ENCODE data around the gene HOXB7.

The HOXB7 gene

DNA sequence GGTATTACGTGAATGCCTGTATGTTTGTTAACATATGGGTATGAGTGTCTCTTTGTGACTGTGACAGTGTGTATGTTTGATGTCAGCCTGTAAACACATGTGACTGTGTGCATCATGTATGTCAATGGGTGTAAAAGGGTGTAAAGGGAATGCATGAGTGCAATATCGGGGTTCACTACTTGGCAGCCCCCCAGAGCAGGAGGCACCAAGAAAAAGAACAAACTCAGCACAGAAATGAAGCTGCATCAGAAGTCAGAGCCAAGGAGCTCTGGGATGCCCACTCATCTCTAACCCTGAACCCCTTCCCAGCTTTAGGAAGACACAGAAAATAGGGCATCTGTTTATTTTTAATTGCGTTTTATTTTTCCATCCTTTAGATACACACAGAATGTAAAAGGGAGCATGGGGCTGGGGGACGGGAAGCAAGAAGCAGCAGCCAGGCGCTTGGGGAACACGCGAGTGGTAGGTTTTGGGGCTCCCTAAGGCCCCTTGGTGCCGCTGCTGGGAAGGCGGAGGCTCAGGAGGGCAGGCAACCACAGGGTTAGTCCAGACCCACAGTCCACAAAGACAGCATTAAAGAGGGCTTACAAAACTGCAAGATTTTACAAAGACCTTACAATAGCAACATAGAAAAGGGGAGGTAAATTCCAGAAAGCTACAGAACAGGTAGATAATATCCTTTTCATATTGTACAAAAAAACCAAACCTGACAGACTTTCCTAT, 3.8 kb downstream of the HOXB7 start:
- DNase-seq = no peak

DNA sequence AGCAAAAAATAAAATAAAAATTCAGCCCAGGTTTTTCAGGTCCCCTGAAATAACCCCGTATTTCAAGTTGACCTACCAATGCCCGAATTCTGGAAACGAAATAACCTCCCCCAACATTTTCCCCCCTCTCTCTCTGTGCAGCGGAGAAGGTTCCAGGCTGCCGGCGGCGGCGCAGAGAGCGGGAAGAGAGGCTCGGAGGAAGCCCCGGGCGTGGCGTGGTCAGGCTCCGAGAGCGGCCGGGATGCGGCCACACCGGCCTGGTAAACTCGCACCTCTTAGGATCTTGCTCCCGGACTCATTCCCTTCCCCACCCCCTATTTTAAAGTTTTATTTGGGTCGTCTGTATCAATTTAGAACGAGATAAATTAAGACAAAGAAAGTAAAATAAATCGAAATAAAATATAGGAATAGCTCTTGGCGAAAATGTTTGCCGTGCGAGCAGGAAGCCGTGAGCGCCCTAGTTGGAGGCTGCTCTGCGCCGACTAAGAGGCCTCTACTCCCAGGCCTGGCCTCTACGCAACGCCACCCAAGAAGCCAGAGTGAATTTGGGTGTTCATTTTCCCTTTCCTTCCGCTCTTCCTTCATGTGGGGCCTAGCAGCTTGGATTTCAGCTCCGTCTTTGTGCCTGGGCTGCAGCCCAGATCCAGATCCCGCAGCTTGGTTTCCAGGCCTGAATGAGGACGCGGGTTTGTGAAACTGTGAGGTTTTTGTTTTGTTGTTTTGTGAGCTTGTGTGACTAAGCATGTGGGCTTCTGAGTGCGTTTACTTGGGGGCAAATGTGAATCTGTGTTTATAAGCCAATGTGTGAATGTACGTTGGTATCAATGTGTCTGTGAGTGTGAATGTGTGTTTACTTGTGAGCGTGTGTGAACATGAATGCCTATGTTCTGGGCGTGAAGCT, 4.6 kb downstream of the HOXB7 start:
- no peak for DNase-seq

DNA sequence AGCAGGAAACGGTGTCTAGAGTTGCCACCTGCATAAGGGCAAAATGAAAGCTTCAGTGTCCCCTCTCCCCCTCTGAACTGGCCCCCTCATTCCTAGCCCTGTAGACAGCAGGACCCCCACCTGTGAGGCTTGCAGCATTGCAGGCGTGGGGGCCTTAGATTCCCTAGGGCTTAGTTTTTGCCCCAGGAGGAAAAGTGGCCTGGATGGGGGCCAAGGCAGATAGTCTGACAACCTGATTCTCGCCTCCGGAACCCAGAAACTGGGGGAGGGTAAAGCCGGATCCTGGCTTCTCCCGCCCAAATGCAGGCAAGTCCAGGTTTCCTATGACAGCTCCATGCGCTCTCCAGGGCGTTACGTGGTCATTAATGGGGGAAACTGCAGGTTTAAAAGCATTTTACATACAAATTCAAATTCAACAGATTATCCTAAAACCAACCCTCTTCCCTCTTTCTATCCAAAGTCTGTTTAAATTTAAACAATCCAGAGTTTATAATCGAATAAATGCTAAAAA, 5.4 kb downstream of the HOXB7 start:
- no peak for DNase-seq

DNA sequence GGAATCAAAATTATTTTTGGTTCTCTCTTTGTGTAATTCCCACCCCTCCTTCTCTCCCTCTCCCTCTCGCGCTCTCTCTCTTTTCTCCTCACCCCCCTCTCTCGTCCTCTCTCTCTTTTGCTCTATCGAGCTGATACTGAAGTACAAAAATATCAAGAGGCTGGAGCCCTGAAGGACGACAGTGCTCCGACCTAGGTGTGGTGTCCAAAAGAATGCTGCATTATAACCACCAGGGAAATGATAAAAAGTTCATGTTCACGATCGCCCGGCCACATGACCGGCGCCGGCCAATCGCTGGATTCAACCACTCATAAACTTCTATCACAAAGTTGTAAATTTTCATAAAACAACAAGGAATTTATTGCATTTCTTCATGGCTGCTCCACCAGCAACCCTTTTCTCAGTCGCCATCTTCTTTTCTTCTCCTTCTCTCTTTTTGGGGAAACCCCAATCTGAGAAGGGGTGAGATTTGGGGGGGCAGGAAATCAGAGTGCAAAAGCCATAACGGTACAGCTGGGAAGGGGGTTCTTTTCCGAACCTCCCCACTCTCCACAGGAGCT, 6.0 kb downstream of the HOXB7 start, which contains the start of gene HOXB6:
Gene HOXB6, minus strand, starts transcription at position 217 of the 560 bp plus-strand sequence. CDS start 6,836 bp downstream, outside the sequence.
- DNase-seq = no peak

DNA sequence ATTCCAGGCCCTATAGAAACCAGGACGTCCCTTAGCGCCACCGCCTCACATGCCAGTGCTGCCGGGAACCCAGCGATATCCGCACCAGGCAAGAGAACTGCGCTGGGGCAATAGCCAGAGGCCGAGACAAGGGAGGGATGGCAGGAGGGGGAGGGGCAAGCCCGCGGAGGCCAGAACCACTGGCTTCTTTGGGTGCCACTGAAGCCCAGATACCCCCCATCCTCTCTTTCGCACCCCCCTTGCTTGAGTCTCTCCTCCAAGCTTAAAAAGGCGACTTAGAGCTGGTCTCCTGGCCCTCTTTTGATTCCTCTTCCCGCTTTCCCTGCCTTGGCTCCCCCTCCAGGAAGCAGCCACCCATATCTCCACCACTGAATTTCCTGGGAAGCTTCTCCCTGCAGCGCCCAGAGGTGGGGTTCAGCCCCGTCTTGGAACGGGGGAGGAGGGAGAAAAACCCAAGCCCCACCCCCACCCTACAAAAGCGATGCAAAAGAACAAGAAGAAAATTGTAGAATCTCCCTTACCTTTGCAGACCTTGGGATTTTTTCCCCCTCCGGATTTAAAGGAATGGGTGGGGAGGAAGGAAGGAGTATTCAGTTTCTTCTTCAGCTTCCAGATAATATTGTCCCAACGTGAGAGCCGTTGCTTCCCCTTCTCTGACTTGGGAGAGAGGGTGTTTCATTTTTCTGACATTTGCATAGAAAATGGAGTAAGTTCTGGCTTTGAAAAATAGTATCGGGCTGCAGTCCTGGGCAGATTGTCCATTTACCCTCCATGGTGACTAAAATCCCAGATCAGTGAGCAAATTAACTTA, 6.7 kb downstream of the HOXB7 start:
- no peak for DNase-seq

DNA sequence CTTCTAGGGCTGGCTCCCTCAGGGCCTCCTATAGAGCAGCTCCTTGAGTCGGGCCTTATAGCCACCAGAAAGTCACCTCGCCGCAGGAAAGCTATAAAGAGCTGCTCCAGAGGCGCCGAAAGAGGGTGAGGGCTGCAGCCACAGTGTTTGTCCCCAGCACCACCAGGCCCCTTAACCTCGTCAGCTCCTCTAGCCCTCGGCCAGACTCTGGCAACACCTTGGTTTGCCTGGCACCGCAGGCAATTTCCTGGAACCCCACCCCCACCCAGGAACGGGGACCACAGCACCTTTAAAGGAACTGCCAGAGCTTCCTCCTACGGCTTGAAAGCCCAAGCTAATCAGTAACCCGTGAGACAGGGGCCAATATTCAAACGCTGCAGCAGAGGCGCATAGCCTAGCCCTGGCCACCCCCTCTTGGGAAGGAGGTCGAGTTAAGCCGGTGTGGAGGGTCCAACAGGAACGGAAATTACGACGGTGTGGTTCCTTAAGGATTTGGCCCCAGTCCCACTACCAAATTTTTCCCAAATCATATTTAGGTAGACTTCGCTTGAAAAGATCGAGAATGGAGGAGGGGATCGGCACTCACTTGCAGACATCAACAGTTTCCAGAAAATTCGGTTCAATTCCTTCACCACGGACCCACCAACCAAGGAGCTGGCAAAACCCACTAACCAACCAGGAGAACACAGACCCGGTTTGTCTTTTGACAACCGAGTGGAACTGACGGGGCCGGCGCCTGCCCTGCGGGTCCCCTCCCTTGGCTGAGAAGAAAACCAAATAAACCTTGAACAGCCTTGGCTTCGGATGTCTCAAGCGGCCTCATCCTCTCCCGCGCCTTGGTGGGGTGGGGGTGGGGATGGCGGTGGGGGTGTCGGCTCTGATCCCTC, 9.0 kb downstream of the HOXB7 start:
- DNase-seq = no peak

DNA sequence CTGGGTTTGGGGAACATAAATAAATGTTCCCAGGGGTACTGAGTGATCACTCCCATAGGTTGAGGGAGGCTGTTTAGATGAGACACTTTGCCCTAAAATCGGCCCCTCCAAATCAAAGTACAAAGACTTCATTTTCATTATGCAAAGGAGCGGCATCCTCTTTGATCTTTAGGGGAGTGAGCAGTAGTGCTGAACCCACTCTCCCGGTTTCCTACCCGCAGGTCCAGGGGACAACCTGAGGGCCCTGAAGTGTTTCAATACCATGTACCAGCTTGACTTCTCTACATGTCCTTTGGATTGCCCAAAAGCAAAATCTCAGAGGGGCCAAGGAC, 9.6 kb downstream of the HOXB7 start:
- DNase-seq = no peak

DNA sequence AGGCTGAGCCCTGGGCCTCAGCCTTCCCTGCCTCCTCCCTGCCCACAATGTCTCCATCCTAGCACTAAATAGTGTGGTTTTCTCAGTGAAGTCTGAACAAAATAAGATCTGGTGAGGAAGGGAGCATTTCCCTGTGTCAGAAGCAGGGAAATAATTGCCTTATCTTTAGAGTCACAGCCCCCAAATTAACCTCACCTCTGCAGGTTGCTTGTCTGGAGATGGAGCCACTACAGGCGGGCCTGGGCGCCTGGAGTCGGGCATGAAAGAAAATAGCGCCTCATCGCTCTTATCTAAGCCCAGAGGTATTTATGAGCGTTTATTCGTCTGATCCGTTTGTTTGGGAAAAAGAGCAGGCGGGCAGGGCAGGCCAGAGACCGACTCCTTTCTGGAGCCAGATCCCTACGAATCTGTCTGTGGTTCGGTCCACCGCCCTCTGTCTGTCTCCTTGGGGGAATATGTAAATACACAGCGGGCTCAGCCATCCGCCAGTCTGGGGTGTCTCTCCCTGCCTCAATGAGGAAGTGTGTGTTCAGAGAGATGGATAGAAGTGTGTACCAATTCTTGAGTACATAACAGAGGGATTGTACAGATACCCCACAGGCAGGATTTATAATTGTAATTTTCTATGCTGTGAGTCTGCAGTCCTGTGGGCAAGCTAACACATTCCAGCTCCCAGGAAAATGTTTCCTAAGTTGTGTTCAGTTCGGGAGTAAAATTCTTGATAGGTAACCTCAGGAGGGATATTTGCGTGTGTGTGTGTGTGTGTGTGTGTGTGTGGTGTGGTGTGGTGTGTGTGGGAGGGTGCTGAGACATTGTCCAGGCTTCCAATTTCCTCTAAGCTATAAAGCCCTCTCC, 10.3 kb downstream of the HOXB7 start:
- no peak for DNase-seq

DNA sequence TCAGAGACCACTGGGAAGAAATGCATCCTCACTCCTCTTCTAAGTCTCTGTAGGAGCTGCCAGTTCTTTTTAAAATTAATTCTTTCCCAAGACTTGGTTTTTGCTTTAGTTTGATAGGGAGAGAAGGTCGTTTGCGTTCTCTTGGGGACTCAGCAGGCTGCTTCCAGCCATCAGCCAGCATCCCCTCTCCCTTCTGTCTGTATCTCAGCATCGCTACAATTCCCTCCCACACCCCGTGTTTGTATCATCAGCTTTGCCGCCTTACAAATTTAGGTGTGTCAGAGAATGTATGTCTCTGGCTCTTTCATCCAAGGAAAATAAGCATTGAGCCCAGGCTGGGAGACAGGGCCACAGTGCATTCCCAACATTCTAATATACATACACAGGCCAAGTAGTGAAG, 11.5 kb downstream of the HOXB7 start:
- DNase-seq = no peak

DNA sequence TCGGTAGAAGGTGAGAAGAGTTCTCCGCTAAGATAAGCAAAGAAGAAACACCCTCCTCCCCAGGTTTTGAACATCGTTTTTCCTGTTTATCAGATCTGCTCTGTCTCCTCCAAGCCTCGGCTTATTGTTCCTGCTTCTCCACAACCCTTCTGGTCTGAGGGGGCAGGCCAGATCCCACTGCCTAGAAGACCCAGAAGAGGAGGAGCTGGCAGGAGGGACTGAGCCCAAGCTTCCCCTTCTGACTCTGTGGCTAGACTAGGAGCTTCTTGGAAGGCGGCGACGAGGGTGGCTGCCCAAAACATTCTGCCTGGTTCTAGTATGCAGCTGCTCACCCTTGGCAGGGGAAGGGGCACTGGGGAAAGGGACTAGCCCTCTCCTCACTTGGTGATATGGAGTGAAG, 12.1 kb downstream of the HOXB7 start:
- DNase-seq = no peak

DNA sequence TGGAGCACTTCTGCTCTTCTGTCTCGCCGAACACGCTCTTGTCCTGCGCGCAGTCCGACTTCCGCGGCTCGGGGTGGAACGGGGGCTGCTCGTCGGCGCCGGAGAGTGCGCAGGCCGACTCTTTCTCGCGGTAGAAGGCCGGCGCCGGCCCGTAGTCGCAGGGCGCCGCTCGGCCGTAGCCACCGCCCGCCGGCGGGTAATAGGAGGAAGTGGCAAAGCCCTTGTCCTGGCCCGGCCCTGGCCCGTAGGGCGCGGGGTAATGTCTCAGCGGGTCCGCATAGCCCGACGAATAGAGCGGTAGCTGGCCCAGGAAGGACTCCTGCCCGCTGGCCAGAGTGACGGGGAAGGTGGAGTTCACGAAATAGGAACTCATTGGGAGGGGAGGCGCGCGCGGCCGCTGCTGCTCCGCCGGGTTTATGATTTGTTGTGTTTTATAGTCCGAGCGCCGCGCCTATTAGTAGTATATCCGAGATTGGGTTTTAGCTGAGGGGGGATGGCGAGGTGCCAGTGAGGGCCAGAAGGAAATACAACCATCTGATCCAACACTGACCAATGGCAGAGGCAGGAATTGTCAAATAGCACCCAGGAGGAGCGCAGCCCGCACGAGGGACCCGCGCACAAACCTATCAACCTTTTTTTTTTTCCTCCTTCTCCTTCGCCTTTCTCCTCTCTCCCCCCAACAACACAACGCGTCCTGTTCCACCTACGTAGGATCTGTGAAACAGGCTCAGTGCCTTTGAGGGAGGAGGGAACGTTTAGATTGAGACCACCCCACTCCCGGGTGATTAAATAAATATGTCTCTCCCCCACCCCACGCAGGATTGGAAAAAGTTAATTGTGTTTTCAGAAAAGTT, 12.8 kb downstream of the HOXB7 start:
- DNase-seq = no peak

DNA sequence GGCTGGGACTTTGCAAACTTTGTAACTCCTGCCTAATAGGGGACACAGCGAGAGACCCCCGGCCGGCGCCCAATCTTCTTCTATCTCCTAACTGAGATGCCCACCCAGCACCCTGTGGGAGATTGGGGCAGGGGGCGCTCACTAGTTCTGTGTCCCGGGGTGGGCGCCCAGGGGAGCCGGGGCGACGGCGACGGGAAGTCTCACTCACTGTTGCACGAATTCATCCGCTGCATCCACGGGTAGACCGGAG, 13.4 kb downstream of the HOXB7 start:
- no peak for DNase-seq

DNA sequence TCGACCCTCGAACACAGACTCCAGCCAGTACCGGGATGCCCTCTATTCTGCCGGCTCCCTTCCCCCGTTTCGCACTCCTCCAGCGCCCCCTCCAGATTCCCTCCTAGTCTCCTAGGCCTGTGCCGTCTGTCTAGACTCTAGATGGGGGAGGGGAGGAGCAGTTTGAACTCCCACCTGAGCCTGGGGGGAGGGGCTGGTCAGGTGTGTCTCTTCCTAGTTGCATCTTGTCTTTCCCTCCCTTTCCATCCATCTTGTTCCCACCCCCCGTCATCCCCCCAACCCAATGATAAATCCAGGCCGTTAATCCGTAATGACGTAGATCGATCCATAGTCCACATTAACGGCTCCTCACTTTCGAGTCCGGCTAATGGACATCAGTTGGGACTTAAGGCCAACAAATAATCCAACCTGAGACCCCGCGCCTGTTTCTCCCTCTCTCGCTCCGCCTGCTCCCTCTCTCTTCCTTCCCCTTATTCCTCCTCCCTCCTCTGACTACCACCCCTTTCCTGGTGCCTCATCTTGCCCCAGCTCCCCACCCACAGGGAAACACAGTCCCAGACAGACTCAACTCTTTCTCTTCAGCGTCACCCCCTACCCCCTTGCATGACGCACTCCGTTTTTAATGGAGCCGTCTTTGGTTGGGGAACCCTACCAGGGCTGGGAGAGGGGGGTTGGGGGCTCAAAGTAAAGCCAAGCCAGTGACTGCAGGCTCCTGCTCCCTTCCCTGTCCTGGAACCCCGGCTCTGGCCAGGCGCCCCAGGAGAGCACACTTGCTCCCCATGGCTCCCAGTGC, 13.9 kb downstream of the HOXB7 start:
- DNase-seq = no peak

DNA sequence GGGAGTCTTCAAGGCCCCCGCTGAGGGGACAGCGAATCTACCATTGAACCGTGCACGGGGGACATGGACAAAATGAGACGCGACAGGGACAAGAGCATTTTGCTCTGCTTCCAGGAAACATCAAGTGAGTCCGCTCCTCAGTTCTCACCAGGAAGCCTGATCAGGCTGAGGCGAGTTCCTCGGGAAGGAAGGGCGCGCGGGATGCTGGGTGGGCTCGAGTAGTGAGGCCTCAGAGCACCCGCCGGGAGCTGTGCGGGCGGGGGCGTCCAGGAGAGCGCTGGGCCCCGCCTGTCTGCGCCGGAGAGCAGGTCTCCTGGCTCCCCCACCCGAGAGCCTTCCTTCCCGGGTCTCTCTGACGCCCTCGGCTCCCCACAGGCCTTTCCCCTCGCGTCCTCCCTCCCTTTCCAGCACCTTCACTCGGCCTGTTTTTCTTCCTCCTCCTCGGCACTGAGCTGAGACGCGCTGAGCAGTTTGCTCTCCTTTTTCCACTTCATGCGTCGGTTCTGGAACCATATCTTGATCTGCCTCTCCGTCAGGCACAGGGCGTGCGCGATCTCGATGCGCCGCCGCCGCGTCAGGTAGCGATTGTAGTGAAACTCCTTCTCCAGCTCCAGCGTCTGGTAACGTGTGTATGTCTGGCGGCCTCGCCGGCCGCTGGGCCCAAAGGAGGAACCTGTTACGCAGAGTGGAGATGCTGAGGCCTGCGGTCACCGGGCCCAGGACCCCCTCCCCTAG, 14.7 kb downstream of the HOXB7 start:
- DNase-seq = no peak

DNA sequence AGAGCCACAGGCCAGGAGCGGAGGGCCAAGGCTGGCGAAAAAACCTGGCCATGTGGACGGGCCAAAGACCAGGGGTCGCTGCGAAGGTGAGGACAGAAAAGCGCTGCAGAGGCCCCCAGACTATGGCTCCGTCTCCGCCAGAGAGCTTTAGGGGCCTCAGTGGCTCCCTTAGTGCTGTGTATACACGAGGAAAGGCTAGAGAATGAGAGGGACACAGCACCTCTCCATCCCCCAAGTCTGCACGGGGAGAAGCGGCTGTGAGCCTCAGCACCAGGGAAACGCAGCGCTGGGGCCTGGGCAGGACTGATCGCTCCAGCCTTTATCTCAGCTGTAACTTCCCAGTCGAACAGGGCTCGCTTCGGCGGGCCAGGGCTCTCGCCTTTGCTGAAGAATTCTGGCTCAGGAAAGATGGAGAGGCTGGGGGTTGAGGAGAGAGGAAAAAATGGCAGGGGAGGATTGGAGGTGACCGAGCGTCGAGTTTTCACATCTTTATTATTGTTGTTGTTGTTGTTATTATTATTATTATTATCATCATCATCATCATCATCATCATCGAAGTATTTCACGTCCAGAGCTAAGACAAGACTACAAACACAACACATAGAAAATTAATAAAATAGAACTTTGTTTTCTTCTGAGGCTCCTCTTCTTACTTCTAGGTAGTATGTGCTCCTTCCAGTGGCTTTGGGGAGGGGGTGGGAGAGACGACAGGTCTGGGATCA, 15.4 kb downstream of the HOXB7 start:
- no peak for DNase-seq

DNA sequence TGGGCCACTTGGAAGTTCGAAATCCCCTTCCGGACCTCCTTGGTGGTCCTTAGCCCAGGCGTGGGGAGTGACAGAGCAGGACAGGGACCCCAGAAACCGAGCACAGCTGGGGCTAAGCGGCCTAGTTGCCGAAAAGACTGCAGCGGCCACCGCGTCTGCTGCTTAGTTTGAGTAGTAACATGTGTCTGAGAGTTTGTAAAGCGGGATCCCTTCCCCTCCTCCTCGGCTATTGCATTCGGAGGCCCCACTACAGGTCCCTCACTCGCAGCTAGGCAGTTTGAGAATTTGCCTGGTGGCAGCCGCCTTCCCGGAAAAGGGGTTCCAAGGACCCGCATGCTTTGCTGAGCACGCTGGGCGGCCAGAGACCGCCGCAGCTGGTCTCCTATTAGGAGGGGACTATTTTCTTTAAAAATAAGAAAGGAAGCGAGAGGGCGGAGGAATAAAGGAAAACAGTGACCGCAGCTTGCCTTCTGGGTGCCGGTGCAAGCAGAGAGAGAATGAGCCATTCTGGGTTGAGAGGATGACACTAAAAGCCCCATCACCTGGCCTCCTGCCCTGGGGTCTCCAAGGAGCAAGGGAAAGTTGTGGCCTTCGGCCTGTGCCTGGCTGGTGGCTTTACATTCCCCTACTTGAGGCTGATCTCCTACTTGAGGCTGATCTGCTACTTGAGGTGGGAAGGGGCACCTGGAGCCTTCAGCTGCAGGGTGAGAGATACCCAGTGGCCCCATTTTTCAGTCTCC, 16.1 kb downstream of the HOXB7 start:
- DNase-seq = no peak

Measured in activated CD4-positive, CD25-positive, alpha-beta regulatory T cell treated with anti-CD3 and anti-CD28 coated beads, Interleukin-2, amount 50 U/mL, for 72 hours (primary cell).